Measurements from ENCODE around the gene IL1RAPL2.

DNA sequence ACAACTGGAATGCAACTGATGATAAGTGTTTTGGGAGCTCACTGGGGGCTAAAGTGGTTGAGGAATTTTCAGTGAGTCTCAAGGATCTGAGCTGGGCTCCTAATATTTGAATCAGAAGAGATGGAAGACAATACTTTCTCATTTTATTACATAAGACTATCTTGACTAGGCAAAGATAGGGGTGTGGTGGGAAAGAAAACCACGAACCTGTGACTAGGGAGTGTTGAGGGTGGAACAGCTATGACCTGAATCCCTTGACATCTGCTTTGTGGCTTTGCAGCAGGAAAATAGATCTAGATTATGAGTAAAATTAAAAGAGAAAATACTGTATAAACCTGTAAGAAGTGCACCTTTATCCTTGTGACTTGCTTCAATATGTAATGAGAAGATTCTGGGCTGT is 949.6 kb downstream of the IL1RAPL2 start:
- TF ChIP-seq, protein P1, sequence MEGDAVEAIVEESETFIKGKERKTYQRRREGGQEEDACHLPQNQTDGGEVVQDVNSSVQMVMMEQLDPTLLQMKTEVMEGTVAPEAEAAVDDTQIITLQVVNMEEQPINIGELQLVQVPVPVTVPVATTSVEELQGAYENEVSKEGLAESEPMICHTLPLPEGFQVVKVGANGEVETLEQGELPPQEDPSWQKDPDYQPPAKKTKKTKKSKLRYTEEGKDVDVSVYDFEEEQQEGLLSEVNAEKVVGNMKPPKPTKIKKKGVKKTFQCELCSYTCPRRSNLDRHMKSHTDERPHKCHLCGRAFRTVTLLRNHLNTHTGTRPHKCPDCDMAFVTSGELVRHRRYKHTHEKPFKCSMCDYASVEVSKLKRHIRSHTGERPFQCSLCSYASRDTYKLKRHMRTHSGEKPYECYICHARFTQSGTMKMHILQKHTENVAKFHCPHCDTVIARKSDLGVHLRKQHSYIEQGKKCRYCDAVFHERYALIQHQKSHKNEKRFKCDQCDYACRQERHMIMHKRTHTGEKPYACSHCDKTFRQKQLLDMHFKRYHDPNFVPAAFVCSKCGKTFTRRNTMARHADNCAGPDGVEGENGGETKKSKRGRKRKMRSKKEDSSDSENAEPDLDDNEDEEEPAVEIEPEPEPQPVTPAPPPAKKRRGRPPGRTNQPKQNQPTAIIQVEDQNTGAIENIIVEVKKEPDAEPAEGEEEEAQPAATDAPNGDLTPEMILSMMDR (tag by site-specific recombination; IDR thresholded peaks at IDR 0.05): no peak
- TF ChIP-seq ZNF133 (tag by site-specific recombination; IDR thresholded peaks at IDR 0.05) (no peak), ZNF707 (tag by site-specific recombination; IDR thresholded peaks at IDR 0.05) (no peak)

All from HEK293 (cell line).